ENCODE data around the gene TSPAN31. TPM values are rescaled to one million over a fixed set of nuclear protein-coding genes. Genes with fewer than 3 reads are reported as not detected.
"Not testable (repeated sequence)": the region's sequence is repeated elsewhere in the genome, so short reads cannot be mapped to it uniquely, and the experiment has no call there.

TSPAN31 gene
- total RNA-seq, 4 donors from 2014 or later: 38.2 to 103 (median 51.0) TPM

DNA sequence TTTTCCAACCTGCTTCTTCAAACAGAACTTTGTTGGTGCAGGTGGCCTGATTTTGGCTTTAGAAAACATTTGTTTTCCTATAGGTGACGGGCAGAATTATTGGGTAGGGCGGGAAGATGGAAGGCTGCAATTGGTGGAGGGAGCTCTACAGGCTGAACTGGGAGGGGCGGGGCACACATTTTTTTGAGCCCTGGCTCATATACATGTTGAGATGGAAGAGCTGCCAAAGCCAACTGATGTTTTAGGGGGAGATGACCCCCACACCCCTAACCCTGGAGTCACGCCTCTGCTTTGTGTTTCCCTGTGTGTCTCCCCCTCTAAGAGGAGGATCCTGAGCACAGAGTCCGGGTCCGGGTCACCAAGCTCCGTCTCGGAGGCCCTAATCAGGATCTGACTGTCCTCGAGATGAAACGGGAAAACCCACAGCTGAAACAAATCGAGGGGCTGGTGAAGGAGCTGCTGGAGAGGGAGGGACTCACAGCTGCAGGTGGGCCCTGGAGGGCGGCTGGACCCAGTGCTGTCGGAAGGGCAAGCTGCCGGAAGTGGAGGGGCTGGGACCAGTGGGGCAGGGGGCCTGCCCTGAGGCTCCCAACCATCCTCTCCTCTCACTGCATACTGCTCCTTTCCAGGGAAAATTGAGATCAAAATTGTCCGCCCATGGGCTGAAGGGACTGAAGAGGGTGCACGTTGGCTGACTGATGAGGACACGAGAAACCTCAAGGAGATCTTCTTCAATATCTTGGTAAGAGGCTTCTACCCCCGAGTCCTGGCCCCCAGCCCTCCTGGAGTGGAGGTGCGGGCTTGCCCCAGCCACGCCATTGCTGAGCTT lies 24.8 kb upstream of the TSPAN31 start:
- DNase-seq: no peak
- Histone ChIP-seq H3K27ac (no peak overlapping the region), H3K4me3 (no peak overlapping the region), H3K9me3 (no peaks in the 10 kb centered on the region), H3K36me3 (no peaks in the 10 kb centered on the region), H3K4me1 (no peaks in the 10 kb centered on the region), H3K27me3 (no peaks in the 10 kb centered on the region)
- intact Hi-C loops (cut with DNase I; ENCODE audit: low total_unique reads): no loop called here
- no peak for TF ChIP-seq POLR2A (IDR thresholded peaks at IDR 0.05)
- no peak for TF ChIP-seq CTCF (IDR thresholded peaks at IDR 0.05)

DNA sequence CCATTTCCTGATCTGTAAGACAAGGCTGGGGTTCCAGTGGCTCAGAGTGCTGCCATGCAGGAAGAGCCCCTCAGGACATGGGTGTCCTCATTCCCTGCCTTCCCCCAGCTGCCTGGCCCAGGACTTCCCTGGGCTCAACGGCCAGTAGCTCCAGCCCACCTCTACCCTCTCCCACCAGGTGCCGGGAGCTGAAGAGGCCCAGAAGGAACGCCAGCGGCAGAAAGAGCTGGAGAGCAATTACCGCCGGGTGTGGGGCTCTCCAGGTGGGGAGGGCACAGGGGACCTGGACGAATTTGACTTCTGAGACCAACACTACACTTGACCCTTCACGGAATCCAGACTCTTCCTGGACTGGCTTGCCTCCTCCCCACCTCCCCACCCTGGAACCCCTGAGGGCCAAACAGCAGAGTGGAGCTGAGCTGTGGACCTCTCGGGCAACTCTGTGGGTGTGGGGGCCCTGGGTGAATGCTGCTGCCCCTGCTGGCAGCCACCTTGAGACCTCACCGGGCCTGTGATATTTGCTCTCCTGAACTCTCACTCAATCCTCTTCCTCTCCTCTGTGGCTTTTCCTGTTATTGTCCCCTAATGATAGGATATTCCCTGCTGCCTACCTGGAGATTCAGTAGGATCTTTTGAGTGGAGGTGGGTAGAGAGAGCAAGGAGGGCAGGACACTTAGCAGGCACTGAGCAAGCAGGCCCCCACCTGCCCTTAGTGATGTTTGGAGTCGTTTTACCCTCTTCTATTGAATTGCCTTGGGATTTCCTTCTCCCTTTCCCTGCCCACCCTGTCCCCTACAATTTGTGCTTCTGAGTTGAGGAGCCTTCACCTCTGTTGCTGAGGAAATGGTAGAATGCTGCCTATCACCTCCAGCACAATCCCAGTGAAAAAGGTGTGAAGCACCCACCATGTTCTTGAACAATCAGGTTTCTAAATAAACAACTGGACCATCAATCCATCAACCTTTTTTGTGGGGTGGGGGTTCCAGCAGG lies 23.9 kb upstream of the TSPAN31 start:
- no peaks in the 10 kb centered on the region for H3K9me3 ChIP-seq
- H3K4me3 ChIP-seq: no peak overlapping the region
- DNase-seq: no peak
- no peaks in the 10 kb centered on the region for H3K27me3 ChIP-seq
- no peaks in the 10 kb centered on the region for H3K36me3 ChIP-seq
- intact Hi-C loops (cut with DNase I; ENCODE audit: low total_unique reads): no loop called here
- H3K4me1 ChIP-seq: no peaks in the 10 kb centered on the region
- no peak overlapping the region for H3K27ac ChIP-seq
- no peak for TF ChIP-seq CTCF (IDR thresholded peaks at IDR 0.05)
- TF ChIP-seq POLR2A (IDR thresholded peaks at IDR 0.05): no peak

GRCh38 chr12:57721846-57722608 lies 22.8 kb upstream of the TSPAN31 start:
- DNase-seq; H3K27ac ChIP-seq; H3K4me3 ChIP-seq; H3K4me1 ChIP-seq; H3K9me3 ChIP-seq; intact Hi-C loops (cut with DNase I; ENCODE audit: low total_unique reads); H3K36me3 ChIP-seq; H3K27me3 ChIP-seq: not testable (repeated sequence)

DNA sequence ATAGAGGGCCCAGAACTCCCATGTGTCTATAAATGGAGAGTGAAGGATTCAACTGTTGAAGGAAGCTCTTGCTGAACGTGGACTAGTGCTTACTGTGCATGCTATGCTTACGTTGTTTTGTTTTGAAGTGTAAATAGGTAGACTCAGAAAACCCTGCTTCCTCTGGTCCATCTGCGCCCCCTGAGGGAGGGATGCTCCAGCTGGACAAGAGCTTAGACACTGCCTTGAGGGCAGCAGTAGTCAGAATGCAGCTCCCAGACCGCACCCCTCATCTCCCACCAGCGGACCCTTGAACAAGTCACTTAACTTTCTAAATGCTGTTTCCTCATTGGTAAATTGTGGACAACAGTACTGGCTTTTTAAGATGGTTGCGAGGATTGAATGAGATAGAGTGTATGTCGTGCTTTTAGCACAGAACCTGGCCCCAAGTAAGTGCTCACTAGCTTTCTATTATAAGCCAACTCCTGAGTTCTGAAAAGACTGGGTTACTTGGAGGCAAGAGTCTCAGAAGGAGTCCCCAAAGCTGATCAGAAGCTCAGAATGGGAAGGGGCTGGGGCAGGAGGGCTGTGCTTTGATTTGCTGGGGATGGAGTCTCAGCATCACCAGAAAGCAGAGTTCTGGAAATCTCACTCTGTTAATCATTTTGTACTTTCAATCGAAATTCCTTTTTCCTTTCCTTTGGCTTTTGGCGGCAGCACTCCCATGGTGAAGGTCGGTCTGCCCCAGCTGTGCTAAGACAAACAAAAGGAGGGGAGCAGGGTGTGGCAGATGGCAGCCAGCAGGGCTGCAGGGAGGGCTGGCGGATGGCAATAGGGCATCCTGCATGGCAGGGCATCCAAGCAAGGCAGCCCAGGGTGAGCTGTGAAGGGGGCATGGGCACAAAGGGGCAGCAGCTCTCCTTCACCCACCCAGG lies 21.9 kb upstream of the TSPAN31 start:
- Histone ChIP-seq H3K4me3 (no peak overlapping the region), H3K36me3 (no peaks in the 10 kb centered on the region), H3K4me1 (no peaks in the 10 kb centered on the region), H3K9me3 (no peaks in the 10 kb centered on the region), H3K27ac (no peak overlapping the region), H3K27me3 (no peaks in the 10 kb centered on the region)
- no peak for DNase-seq
- TF ChIP-seq CTCF (IDR thresholded peaks at IDR 0.05) (no peak), POLR2A (IDR thresholded peaks at IDR 0.05) (no peak)
- intact Hi-C loops (cut with DNase I; ENCODE audit: low total_unique reads): no loop called here

DNA sequence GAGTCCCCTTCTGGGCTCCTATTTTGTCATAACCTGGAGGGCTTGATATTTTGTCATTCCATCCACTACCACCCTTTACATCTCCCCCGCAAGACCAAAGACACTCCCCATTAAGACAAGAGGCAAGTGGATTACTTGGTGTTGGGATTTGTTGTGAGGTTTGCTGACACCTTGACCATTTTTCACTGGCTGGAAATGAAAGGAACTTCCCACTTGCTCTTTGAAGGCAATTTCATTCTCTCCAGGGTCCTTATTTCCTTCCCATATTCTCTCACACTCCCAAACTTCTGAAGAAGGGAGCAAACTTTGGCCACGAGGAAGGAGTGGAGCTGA lies 21.2 kb upstream of the TSPAN31 start:
- DNase-seq: no peak
- no peak for TF ChIP-seq CTCF (IDR thresholded peaks at IDR 0.05)
- no peak for TF ChIP-seq POLR2A (IDR thresholded peaks at IDR 0.05)
- Histone ChIP-seq H3K4me1 (no peaks in the 10 kb centered on the region), H3K4me3 (no peak overlapping the region), H3K27me3 (no peaks in the 10 kb centered on the region), H3K9me3 (no peaks in the 10 kb centered on the region), H3K36me3 (no peaks in the 10 kb centered on the region), H3K27ac (no peak overlapping the region)
- intact Hi-C loops (cut with DNase I; ENCODE audit: low total_unique reads): no loop called here

Measured in uterus (tissue), 4 donors.